B cell (primary cell): ENCODE results near the gene APP.

Experiments
- EZH2 ChIP-seq: IDR thresholded peaks from 2 replicates; pipeline ENCODE4 v1.6.1; 2012; ENCODE audit warnings: borderline replicate concordance, low read depth, mild to moderate bottlenecking, moderate library complexity, low read length; ENCODE audit not compliant: insufficient read depth, poor library complexity, severe bottlenecking
- TF ChIP-seq, protein P1 (sequence below): fragments of 200-600 bp; IDR thresholded peaks from one replicate; pipeline ENCODE4 v1.8.0; 2022; ENCODE audit warnings: antibody characterized with exemption, mild to moderate bottlenecking

DNA sequence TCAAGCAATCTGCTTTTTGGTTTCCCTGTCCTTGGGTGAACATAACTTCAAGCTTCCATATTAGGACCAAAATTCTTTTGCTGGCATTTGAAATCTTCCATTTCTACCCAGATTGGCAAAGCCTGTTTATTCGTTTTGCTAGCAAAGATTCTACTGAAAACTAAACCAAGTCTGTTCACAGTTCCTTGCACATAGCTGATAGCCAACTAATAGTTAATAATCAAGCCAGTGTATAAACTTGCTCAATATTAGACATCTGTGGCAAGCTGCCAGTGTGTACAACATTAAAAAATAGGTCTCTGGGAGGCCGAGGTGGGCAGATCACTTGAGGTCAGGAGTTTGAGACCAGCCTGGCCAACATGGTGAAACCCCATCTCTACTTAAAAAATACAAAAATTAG, 6.3 kb downstream of the APP start:
- TF ChIP-seq, protein P1, sequence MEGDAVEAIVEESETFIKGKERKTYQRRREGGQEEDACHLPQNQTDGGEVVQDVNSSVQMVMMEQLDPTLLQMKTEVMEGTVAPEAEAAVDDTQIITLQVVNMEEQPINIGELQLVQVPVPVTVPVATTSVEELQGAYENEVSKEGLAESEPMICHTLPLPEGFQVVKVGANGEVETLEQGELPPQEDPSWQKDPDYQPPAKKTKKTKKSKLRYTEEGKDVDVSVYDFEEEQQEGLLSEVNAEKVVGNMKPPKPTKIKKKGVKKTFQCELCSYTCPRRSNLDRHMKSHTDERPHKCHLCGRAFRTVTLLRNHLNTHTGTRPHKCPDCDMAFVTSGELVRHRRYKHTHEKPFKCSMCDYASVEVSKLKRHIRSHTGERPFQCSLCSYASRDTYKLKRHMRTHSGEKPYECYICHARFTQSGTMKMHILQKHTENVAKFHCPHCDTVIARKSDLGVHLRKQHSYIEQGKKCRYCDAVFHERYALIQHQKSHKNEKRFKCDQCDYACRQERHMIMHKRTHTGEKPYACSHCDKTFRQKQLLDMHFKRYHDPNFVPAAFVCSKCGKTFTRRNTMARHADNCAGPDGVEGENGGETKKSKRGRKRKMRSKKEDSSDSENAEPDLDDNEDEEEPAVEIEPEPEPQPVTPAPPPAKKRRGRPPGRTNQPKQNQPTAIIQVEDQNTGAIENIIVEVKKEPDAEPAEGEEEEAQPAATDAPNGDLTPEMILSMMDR: no peak
- no peak for TF ChIP-seq EZH2
